OCI-M2 (cell line): ENCODE data around the gene ACACA.

Experiments
- DNase-seq: peaks from one replicate; lab custom pipeline; 2025; ENCODE audit not compliant: unreplicated experiment; lab: John Stamatoyannopoulos, UW

Gene ACACA

GRCh38 chr17:37142294-37142896 is 264.2 kb downstream of the ACACA start:
- no peak for DNase-seq

- DNase-seq, result no peak
Measured at GRCh38 chr17:37138571-37139120, 268.0 kb downstream of the ACACA start.

GRCh38 chr17:37137906-37138514 is 268.6 kb downstream of the ACACA start:
- DNase-seq, result no peak

- DNase-seq, result no peak
Measured at GRCh38 chr17:37137070-37137610, 269.5 kb downstream of the ACACA start.

GRCh38 chr17:37135576-37135975 is 271.1 kb downstream of the ACACA start:
- DNase-seq, result no peak

- no peak for DNase-seq
Measured at GRCh38 chr17:37134050-37134449, 272.6 kb downstream of the ACACA start.

- no peak for DNase-seq
Measured at GRCh38 chr17:37133136-37133535, 273.5 kb downstream of the ACACA start.

GRCh38 chr17:37131669-37132611 is 274.7 kb downstream of the ACACA start:
- DNase-seq, result no peak

GRCh38 chr17:37130984-37131446 is 275.6 kb downstream of the ACACA start:
- no peak for DNase-seq

GRCh38 chr17:37124821-37125173 is 281.8 kb downstream of the ACACA start:
- DNase-seq, result no peak

GRCh38 chr17:37123941-37124820 is 282.5 kb downstream of the ACACA start:
- DNase-seq, result no peak

GRCh38 chr17:37123386-37123785 is 283.2 kb downstream of the ACACA start:
- DNase-seq, result no peak

- no peak for DNase-seq
Measured at GRCh38 chr17:37121616-37122015, 285.0 kb downstream of the ACACA start.

GRCh38 chr17:37118366-37119137 is 288.1 kb downstream of the ACACA start:
- no peak for DNase-seq

- DNase-seq, result no peak
Measured at GRCh38 chr17:37117373-37118142, 289.1 kb downstream of the ACACA start.

GRCh38 chr17:37116671-37117185 is 289.9 kb downstream of the ACACA start:
- DNase-seq, result no peak

GRCh38 chr17:37111329-37111728 is 295.3 kb downstream of the ACACA start:
- no peak for DNase-seq

GRCh38 chr17:37110746-37111145 is 295.9 kb downstream of the ACACA start:
- no peak for DNase-seq
